Left cardiac atrium (tissue), 4 donors: ENCODE data around the gene TBC1D4. TPM values are rescaled to one million over a fixed set of nuclear protein-coding genes. Genes with fewer than 3 reads are reported as not detected.
"Not testable (repeated sequence)": the region's sequence is repeated elsewhere in the genome, so short reads cannot be mapped to it uniquely, and the experiment has no call there.

Experiments used
- ATAC-seq, 2 donors: fragments of 200-7000 bp; cut with Tn5 transposase; one replicate each; pipeline ENCODE4 v1.9.1; 2020; ENCODE audit warnings: mild to moderate bottlenecking in 2 of 2, moderate library complexity in 2 of 2
- DNase-seq: peaks from one replicate; pipeline ENCODE4 v3.0.0-alpha.2; 2020
- intact Hi-C, 2 donors: fragments of 100-400 bp; cut with DNase I; formaldehyde crosslinking; loops; one replicate each; pipeline versions ENCODE4 v1.14.1 to v1.15.1; 2022 to 2023
- total RNA-seq, 2 donors: library from RNA; stranded (reverse); fragmentation: NEBNext Ultra II Directional; extraction: Animal tissue kit (Norgen Biotek cat#: 25700); gene quantifications; one replicate each; pipeline ENCODE4 v1.2.1, GENCODE V29; 2021
- donor health status: DM: no; HTN: yes; CAD: no.
- donor health status: DM: no; HTN: yes; CAD: no; lungs with severe emphysema.
- donor health status: DM: yes; HTN: yes; CAD: no.
- donor health status: Dilated cardiomyopathy.

The TBC1D4 gene
- total RNA-seq, 2 donors from 2014 or later: 47.7 to 54.2 TPM

GRCh38 chr13:75353781-75354193 is 128.2 kb downstream of the TBC1D4 start:
- peak; percentile 77 to 78 for ATAC-seq
- intact Hi-C loops: no loop called here
- no peak for DNase-seq

GRCh38 chr13:75352641-75353327 is 129.2 kb downstream of the TBC1D4 start:
- no peak for DNase-seq
- intact Hi-C loops: no loop called here
- no peak for ATAC-seq

GRCh38 chr13:75351538-75351937 is 130.4 kb downstream of the TBC1D4 start:
- intact Hi-C loops, DNase-seq, ATAC-seq: not testable (repeated sequence)

- ATAC-seq: no peak
- intact Hi-C loops: no loop called here
- no peak for DNase-seq
Measured at GRCh38 chr13:75347925-75348324, 134.0 kb downstream of the TBC1D4 start.

- intact Hi-C loops: no loop called here
- ATAC-seq (no peak), DNase-seq (no peak)
Measured at GRCh38 chr13:75347457-75347856, 134.5 kb downstream of the TBC1D4 start.

- DNase-seq (no peak), ATAC-seq (no peak)
- intact Hi-C loops: no loop called here
Measured at GRCh38 chr13:75345193-75345592, 136.8 kb downstream of the TBC1D4 start.

GRCh38 chr13:75341028-75341427 is 140.9 kb downstream of the TBC1D4 start:
- intact Hi-C loops: no loop called here
- ATAC-seq: no peak
- DNase-seq: no peak

- intact Hi-C loops: no loop called here
- DNase-seq (no peak), ATAC-seq (no peak)
Measured at GRCh38 chr13:75339635-75340374, 142.2 kb downstream of the TBC1D4 start.

GRCh38 chr13:75334634-75335447 is 147.1 kb downstream of the TBC1D4 start:
- ATAC-seq (no peak), DNase-seq (no peak)
- intact Hi-C loops: no loop called here

- intact Hi-C loops: no loop called here
- ATAC-seq (no peak), DNase-seq (no peak)
Measured at GRCh38 chr13:75333103-75333502, 148.9 kb downstream of the TBC1D4 start.

- DNase-seq (no peak), ATAC-seq (peak in 1 of 2 donors; percentile 14)
- intact Hi-C loops: no loop called here
Measured at GRCh38 chr13:75331792-75332349, 150.1 kb downstream of the TBC1D4 start.

GRCh38 chr13:75330770-75331169 is 151.2 kb downstream of the TBC1D4 start:
- intact Hi-C loops: no loop called here
- DNase-seq (no peak), ATAC-seq (no peak)

- ATAC-seq (peak in 1 of 2 donors; percentile 53), DNase-seq (no peak)
- intact Hi-C loops: no loop called here
Measured at GRCh38 chr13:75329723-75330122, 152.2 kb downstream of the TBC1D4 start.

GRCh38 chr13:75329097-75329496 is 152.9 kb downstream of the TBC1D4 start:
- DNase-seq (no peak), ATAC-seq (no peak)
- intact Hi-C loops: no loop called here

- intact Hi-C loops: no loop called here
- DNase-seq (no peak), ATAC-seq (no peak)
Measured at GRCh38 chr13:75327135-75327510, 154.8 kb downstream of the TBC1D4 start.

- ATAC-seq (peak; percentile 84 to 88), DNase-seq (peak; percentile 28)
- intact Hi-C loops: no loop called here
Measured at GRCh38 chr13:75326173-75327134, 155.5 kb downstream of the TBC1D4 start.

- ATAC-seq (no peak), DNase-seq (no peak)
- intact Hi-C loops: no loop called here
Measured at GRCh38 chr13:75325711-75326110, 156.3 kb downstream of the TBC1D4 start.

GRCh38 chr13:75324413-75324940 is 157.5 kb downstream of the TBC1D4 start:
- ATAC-seq (no peak), DNase-seq (no peak)
- intact Hi-C loops: no loop called here
